GM21786 (cell line): ENCODE measurements around the gene ARFIP1.
A peak's percentile ranks its signal among the peaks of the same experiment; 100 is the strongest.
"Not testable (repeated sequence)": the region's sequence is repeated elsewhere in the genome, so short reads cannot be mapped to it uniquely, and the experiment has no call there.

Source experiments
- ATAC-seq: cut with Tn5 transposase; IDR thresholded peaks from one replicate; pipeline ENCODE4 v1.9.1; 2021; ENCODE audit not compliant: unreplicated experiment

ARFIP1 gene

GRCh38 chr4:152843481-152844090 lies 63.8 kb downstream of the ARFIP1 start:
- ATAC-seq = no peak

DNA sequence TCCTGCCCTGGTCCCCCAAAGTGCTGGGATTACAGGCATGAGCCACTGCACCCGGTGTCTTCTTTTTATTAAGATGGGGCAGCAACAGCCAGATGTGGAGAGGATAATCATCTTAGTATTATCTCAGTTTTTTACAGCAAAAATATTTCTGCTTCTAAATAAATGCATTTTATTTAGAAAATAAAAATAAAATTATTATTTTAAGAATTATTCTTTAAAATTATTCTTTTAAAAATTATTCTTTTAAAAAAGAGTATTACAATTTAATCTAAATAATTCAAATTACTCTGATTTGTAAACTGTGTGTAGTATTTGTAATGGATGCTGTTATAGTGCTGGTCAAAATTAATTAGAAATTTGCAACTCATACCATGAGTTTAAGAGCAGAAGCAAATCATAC lies 67.6 kb downstream of the ARFIP1 start:
- ATAC-seq = no peak

GRCh38 chr4:152848508-152848907 lies 68.8 kb downstream of the ARFIP1 start:
- ATAC-seq = no peak

DNA sequence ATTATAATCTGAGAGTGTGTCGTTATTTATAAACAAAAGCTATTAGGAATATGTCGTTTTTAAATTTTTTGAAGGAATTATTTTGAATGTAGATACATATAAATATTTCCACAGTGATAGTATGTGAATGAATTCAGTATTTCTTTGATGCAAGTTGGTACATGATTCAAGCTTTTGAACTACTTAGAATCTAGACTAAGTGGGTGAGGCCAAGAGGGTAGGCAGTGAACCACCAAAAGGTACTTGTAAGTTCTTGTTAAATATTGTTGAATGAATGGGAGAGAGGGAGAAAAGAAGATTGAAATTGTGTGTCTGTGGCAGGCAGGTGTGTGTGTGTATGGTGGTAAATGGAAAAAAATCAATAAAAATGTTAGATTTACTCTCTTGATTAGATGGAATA lies 69.6 kb downstream of the ARFIP1 start:
- ATAC-seq = no peak

- peak; percentile 50 for ATAC-seq
These were observed 70.6 kb downstream of the ARFIP1 start for GRCh38 chr4:152850377-152850776.

DNA sequence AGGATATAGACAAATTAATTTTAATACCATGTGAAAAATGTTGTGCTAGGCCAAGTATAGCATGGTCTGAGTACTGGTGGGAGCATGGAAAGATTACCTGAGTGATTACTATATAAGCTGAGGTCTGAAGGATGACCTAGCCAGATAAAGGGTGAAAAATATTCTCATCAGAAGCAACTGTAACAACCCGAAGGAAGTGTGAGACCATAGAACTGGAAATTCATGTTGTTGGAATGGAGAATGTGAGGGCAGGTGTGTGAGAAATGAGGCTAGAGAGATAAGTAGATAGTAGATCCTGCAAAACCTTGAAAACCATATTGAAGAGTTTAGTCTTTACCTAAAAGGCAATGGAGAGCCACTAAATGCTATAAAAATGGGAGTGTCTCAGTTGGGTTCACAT lies 71.5 kb downstream of the ARFIP1 start:
- ATAC-seq = no peak

DNA sequence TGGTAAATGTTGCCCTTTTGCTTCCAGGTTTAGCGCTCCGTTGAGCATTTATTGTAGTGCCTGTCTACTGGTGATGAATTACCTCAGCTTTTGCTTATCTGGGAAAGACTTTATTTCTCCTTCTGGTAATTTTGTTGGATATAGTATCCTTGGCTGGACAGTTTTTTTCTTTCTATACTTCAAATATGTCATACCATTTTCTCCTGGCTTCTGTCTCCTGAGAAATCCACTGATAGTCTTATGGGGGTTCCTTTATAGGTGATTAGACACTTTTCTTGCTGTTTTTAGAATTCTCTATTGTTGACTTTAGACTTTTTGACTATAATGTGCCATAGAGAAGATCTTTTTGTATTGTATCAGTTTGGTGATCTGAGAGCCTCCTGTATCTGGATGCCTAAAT lies 73.5 kb downstream of the ARFIP1 start:
- ATAC-seq = no peak

DNA sequence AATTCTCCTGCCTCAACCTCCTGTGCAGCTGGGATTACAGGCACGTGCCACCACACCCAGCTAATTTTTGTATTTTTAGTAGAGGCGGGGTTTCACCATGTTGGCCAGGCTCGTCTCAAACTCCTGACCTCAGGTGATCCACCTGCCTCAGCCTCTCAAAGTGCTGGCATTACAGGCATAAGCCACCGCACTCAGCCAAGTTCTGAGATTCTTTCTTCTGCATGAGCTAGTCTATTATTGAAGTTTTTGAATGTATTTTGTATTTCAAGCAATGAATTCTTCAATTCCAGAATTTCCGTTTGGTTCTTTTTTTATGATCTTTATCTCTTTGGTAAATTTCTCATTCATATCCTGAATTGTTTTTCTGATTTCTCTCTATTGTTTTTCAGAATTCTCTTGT lies 74.3 kb downstream of the ARFIP1 start:
- ATAC-seq = not testable (repeated sequence)

GRCh38 chr4:152856960-152857359 lies 77.2 kb downstream of the ARFIP1 start:
- no peak for ATAC-seq

DNA sequence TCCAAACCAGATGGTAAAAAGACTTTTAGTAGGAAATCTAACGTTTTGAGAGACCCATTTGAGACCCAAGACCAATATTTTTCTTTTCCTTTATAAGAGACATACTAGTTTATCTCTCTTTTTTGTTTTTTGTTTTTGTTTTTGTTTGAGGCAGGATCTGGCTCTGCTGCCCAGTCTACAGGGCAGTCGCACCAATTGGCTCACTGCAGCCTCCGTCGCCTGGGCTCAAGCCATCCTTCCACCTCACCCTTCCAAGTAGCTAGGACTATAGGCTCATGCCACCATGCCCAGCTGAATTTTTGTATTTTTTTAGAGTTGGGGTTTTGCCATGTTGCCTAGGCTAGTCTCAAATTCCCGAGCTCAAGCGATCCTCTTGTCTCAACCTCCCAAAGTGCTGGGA lies 79.2 kb downstream of the ARFIP1 start:
- no peak for ATAC-seq

DNA sequence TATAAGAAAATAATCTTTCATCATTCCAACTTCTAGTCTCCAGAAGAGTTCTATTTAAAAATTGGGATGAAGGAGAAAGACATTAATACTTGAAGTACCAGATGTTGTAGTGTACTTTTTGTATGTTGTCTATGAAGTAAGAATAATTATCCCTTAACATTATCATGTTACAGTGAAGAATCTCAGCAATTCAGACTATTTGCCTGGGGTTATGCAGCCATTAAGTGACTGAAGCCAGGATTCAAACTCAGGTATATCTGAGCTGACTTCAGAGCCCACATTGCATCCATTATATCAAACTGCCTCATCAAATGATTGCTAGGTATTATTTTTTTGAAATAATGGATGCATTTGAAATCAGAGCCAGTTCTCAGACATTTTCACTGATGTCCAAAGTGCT lies 80.3 kb downstream of the ARFIP1 start:
- no peak for ATAC-seq

DNA sequence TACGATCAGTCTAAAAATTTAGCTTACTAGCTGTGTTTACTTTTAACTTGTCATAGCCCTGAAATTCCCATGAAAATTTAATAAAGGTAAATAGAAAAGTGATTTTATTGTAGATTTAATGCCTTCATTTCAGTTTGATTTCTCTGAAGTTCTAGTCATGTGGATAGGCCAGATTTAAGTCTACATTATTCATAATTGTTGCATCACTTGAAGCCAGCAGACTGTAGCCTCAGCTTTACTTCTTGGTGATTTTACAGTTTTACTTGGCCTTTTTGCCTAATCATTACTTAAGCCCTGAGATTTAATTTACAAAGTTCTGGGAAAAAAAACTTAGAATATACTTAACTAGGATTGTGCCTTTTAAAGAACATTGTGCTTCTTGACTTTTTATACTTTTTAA lies 82.9 kb downstream of the ARFIP1 start:
- no peak for ATAC-seq

GRCh38 chr4:152864361-152864760 lies 84.6 kb downstream of the ARFIP1 start:
- ATAC-seq = no peak

DNA sequence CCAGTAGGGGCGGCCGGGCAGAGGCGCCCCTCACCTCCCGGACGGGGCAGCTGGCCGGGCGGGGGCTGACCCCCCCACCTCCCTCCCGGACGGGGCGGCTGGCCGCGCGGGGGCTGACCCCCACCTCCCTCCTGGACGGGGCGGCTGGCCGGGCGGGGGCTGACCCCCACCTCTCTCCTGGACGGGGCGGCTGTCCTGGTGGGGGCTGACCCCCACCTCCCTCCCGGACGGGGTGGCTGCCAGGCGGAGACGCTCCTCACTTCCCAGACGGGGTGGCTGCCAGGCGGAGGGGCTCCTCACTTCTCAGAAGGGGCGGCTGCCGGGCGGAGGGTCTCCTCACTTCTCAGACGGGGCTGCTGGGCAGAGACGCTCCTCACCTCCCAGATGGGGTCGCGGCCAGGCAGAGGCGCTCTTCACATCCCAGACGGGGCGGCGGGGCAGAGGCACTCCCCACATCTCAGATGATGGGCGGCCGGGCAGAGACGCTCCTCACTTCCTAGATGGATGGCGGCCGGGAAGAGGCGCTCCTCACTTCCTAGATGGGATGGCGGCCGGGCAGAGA lies 86.8 kb downstream of the ARFIP1 start:
- not testable (repeated sequence) for ATAC-seq

- ATAC-seq = no peak
These were observed 90.9 kb downstream of the ARFIP1 start for GRCh38 chr4:152870606-152871005.

DNA sequence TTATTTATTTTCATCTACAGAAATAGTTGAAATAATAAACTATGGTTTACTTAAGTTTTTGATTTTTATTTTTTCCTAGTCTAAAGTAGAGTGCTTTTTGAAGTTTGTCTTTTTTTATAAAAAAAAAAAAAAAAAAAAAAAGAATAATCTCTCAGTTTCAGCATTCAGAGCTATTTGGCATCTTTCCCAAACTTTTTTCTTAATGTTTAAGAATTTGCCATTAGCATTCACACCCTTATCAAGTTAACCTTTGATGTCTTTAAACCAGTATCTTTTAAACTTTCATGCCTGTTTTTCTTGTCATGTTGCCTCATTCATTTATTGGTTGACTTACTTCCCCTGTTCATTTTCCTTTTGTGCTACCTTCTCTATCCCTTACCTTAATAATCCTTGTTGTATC lies 95.5 kb downstream of the ARFIP1 start:
- ATAC-seq = no peak

- no peak for ATAC-seq
These were observed 98.1 kb downstream of the ARFIP1 start for GRCh38 chr4:152877868-152878267.

DNA sequence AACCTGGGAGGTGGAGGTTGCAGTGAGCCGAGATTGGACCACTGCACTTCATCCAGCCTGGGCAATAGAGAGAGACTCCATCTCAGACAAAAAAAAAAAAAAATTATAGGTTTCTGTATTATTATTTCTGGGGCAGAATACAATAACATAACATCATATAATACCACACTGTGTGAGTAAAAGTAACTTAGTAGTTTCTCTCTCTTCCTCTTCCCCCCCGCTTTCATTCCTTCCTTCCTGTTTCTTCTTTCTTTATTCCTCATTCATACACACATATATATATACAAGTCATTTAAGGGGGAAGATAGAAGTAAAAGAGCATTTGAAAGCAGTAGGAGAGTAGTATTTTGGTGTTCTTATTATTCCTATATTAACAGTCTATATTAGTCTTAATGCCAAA lies 100.5 kb downstream of the ARFIP1 start:
- no peak for ATAC-seq

- ATAC-seq = no peak
These were observed 102.2 kb downstream of the ARFIP1 start for GRCh38 chr4:152881974-152882373.

- ATAC-seq = no peak
These were observed 105.4 kb downstream of the ARFIP1 start for GRCh38 chr4:152885185-152885584.

- no peak for ATAC-seq
These were observed 106.4 kb downstream of the ARFIP1 start for GRCh38 chr4:152886201-152886600.

GRCh38 chr4:152887981-152888380 lies 108.2 kb downstream of the ARFIP1 start:
- ATAC-seq = no peak

DNA sequence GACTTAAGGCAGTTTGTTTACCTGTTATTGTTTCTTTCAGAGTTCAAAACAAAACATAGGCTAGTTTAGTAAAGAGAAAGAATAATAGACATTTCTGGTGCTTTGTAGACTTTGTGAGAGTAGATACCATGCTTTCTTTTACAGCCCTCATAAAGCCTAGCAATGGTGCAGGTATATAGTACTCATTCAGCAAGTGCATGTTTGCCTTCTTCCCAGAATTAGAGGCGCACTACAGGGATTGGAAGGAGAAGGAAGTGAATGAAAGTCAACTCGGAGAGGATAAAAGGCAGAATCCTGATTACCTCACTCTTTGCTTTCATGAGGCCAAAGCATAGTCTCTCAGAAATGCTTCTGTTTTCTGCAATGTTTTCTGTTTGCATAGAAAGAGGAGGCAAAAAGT lies 113.2 kb downstream of the ARFIP1 start:
- no peak for ATAC-seq
